ES-I3 (cell line): ENCODE results near the gene NDUFA3.
"Not testable (repeated sequence)": the region's sequence is repeated elsewhere in the genome, so short reads cannot be mapped to it uniquely, and the experiment has no call there.

Experiments
- H3K36me3 ChIP-seq: 2 replicates; pipeline ENCODE4 v1.6.1; 2013; ENCODE audit warnings: mild to moderate bottlenecking, low read length, control low read depth, moderate library complexity; ENCODE audit not compliant: insufficient read depth
- H3K4me1 ChIP-seq: 2 replicates; pipeline ENCODE4 v1.6.1; 2013; ENCODE audit warnings: mild to moderate bottlenecking, control low read depth, low read length; ENCODE audit not compliant: insufficient read depth
- H3K9ac ChIP-seq: 2 replicates; pipeline ENCODE4 v1.6.1; 2013; ENCODE audit warnings: low read depth, mild to moderate bottlenecking, low read length, moderate library complexity
- H3K9me3 ChIP-seq: 2 replicates; pipeline ENCODE4 v1.6.1; 2013; ENCODE audit warnings: mild to moderate bottlenecking, low read length, moderate library complexity; ENCODE audit not compliant: control insufficient read depth, insufficient read depth

NDUFA3 gene

DNA sequence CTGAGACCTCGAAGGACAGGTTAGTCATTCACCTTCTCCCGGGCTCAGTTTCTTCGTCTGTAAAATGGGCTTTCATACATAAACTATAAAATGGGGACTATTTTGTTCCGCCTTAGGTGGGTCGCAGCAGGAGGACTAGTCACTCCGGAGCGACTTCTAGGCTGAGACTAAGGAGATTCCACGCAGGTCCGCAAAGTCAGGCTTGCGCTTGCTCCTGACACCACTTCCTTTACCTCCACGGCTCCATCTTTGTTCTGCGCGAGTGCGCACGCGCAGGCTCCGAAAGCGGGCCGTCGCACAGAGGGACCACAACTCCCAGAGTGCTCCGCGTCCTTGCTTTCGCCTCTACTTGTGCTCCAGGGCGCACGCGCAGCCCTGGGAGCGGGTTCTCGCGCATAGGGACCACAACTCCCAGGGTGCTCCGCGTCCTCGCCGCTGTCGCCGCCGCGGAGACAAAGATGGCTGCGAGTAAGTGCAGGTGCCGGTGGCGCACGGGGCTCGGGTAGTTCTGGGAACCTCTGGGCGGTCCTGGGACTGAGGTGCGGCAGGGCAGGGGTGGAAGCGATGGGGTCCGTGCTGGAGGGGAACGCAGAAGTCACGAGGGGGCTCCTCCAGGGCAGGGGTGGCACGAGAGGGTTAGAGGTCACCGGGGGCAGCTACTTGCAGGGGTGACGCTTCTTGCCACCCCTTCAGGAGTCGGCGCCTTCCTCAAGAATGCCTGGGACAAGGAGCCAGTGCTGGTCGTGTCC is at the start of gene NDUFA3:
NDUFA3 (plus strand) TSS at position 435 of the 749 bp plus-strand sequence; CDS start at position 459, 24 bp downstream.
- peaks cover 4% of the 10 kb centered on the region for H3K4me1 ChIP-seq
- H3K9ac ChIP-seq, result peak within 1 kb of the TSS; percentile 70
- peaks cover 14% of the 10 kb centered on the region; the same call in 1 of the 2 replicates for H3K36me3 ChIP-seq
- no peaks in the 10 kb centered on the region for H3K9me3 ChIP-seq

DNA sequence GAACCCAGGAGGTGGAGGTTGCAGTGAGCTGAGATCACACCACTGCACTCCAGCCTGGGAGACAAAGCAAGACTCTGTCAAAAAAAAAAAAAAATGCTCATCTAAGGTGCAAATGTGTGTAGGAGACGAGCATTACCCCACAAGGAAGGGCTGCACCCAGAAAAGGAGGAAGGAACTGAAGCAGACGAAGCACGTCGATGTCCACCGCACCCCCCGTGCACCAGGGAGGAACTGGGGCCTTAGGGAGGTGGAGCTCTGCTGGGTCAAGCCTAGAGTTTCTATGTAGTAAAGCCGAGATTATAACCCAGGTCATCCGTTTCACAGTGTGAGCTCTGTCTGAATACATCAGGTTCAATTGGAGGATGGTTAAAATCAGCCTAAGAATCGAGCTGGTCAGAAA is 40.0 kb upstream of the NDUFA3 start:
- no peaks in the 10 kb centered on the region for H3K36me3 ChIP-seq
- H3K4me1 ChIP-seq, result no peaks in the 10 kb centered on the region
- H3K9me3 ChIP-seq, result 0 out of 2 replicates have a peak, but pooled peaks cover 2% of the 10 kb centered on the region
- no peak overlapping the region for H3K9ac ChIP-seq

DNA sequence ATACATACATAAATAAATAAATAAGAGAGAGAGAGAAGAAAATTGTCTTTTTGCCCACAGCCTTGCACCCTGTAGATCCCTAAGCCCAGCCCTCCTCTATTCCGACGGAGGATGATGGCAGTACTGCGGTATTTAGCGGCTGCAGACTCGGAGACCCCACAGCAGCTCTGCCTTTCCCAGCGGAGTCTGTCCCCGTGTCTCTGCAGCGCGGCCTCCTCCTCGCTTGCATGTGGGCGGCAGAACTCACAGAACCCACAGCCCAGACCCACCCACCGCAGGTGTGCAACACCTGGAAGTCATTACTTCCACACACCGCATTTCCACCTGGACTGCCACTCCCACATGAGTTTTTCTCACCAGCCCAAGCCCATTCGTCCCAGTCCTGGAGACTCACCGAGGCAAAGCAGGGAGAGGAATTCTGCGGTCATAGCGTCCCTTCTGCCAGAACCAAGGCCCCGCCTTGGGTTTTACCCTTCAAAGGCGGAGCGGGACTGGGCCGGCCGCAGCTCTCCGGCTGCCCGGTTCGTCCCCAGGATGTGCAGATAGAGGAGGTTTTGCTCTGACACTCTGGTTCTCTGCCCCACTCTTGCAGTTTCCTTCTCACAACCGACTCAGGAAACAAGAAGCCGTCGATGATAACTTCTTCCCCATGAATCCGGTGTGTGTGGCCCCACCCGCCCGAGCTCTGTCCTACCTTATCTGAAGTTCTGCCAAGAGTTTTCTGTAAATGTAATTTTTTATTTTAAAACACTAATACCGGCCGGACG is 39.1 kb upstream of the NDUFA3 start, which contains the start of gene VSTM1:
VSTM1 (minus strand) TSS at position 548 of the 767 bp plus-strand sequence; CDS start at position 428, 120 bp downstream.
- no peaks in the 10 kb centered on the region for H3K36me3 ChIP-seq
- H3K4me1 ChIP-seq, result no peaks in the 10 kb centered on the region
- H3K9me3 ChIP-seq, result 0 out of 2 replicates have a peak, but pooled peaks cover 2% of the 10 kb centered on the region
- no peak within 1 kb of the TSS for H3K9ac ChIP-seq

DNA sequence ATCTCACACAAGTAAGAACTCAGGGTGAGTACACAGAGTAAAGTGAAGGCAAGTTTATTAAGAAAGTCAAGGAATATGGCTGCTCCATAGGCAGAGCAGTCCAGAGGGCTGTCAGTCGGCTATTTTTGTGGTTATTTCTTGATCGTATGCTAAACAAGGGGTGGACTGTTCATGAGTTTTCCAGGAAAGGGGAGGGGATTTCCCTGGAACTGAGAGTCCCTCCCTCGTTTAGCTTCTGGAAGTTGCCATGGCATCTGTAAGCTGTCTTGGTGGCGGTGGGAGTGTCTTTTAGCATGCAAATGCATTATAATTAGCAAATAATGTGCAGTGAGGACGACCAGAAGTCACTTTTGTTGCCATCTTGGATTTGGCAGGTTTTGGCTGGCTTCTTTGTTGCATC is 33.2 kb upstream of the NDUFA3 start:
- H3K36me3 ChIP-seq, result no peaks in the 10 kb centered on the region
- H3K4me1 ChIP-seq, result no peaks in the 10 kb centered on the region
- H3K9me3 ChIP-seq, result peaks cover 2% of the 10 kb centered on the region; the same call in 1 of the 2 replicates
- H3K9ac ChIP-seq, result no peak overlapping the region

DNA sequence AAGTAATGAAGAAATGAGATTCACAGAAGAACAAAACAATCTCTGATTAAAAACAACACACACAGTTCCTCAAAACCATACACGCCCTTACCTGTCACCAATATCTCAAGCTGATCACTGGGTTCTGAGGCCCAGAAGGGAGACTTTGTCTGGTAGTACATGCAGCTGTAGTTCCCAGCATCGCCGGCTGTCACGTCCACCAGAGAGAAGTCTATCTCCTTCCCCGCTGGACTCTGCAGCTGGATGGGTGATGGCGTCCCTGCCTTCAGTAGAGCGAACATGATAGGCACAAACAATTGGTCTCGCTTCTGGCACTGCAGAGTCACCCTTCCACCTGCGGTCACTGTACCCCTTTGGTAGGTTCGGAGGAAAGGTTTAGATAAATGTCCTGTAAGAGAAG is 28.8 kb upstream of the NDUFA3 start:
- Histone ChIP-seq H3K9ac (no peak overlapping the region), H3K36me3 (no peaks in the 10 kb centered on the region), H3K9me3 (no peaks in the 10 kb centered on the region), H3K4me1 (no peaks in the 10 kb centered on the region)

DNA sequence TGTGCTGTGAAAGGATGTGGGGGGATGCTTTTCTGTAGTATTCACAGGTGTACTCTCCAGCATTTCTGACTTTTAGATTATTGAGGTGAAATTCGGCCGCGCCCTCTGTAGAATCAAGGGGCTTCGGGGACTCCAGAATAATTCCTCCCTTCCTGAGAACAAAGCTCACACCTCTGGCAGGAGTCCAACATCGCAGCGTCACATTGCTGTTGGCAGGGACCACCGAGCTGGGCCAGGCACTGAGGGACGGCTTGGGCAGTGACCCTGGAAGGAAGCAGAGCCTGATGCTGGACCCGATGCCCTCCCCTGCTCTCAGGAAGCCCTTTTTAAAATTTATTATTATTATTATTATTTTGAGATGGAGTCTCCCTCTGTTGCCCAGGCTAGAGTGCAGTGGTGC is 27.8 kb upstream of the NDUFA3 start:
- Histone ChIP-seq H3K9me3 (no peaks in the 10 kb centered on the region), H3K4me1 (no peaks in the 10 kb centered on the region), H3K36me3 (no peaks in the 10 kb centered on the region), H3K9ac (no peak overlapping the region)

DNA sequence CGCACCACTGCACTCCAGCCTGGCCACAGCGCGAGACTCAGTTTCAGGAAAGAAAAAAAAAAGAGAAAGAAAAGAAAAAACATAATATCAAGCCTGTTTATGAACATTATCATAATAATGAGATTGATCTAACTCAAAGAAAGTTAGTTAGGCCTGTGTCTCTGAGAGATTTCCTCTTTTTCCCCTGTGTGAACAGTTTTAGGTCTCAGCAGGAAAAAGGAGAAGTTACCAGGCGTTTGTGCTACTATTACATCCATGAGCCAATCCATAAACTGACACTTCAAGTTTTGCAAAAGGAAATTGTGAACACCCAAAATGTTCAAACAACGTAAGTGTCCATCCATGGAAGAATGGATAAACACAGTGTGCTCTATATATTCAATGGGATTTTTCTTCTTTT is 25.3 kb upstream of the NDUFA3 start:
- H3K4me1 ChIP-seq, result no peaks in the 10 kb centered on the region
- peaks cover 7% of the 10 kb centered on the region; the same call in 1 of the 2 replicates for H3K9me3 ChIP-seq
- no peak overlapping the region for H3K9ac ChIP-seq
- H3K36me3 ChIP-seq, result no peaks in the 10 kb centered on the region

DNA sequence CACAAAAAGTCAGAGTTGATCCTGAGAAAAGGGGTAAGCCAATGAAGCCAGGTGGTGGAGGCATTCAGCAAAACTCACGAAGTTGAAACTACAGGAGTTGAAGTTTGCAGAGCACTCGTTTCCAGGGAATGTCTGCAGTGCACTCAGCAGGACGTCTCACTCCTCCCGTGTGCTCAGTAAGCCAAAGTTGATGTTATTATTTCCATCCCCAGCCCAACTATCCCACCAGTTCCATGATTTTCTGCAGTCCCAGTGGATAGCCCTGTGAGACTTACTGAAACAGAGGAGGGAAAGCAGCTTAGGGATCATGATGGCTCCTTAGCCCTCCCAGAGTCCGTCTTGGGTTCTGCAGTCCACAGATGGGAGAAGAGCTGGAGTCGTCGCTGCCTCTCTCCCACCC is 21.6 kb upstream of the NDUFA3 start, which contains the start of gene TARM1:
TARM1 (minus strand) TSS at position 334 of the 400 bp plus-strand sequence; CDS start at position 309, 25 bp downstream.
- Histone ChIP-seq H3K4me1 (no peaks in the 10 kb centered on the region), H3K9ac (no peak within 1 kb of the TSS), H3K36me3 (no peaks in the 10 kb centered on the region), H3K9me3 (peaks cover 20% of the 10 kb centered on the region)

DNA sequence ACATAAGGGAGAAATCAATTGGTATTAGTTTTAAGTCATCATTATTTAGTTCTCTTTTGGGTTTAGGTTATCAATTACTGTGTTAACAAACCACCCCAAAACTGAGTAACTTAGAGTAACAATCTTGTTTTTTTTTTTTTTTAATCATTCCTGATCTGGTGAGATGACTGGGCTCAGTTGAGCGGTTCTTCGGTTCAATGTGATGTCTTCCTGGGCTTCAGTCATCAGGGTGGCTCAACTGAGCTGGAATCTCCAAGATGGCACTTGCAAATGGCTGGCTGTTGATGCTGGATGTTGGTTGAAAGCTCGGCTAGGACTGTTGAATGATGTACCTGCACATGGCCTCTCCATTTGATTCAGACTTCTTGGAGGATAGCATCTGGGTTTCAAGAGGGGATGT is 18.2 kb upstream of the NDUFA3 start:
- Histone ChIP-seq H3K4me1 (no peaks in the 10 kb centered on the region), H3K9ac (no peak overlapping the region), H3K36me3 (no peaks in the 10 kb centered on the region), H3K9me3 (peaks cover 24% of the 10 kb centered on the region)

DNA sequence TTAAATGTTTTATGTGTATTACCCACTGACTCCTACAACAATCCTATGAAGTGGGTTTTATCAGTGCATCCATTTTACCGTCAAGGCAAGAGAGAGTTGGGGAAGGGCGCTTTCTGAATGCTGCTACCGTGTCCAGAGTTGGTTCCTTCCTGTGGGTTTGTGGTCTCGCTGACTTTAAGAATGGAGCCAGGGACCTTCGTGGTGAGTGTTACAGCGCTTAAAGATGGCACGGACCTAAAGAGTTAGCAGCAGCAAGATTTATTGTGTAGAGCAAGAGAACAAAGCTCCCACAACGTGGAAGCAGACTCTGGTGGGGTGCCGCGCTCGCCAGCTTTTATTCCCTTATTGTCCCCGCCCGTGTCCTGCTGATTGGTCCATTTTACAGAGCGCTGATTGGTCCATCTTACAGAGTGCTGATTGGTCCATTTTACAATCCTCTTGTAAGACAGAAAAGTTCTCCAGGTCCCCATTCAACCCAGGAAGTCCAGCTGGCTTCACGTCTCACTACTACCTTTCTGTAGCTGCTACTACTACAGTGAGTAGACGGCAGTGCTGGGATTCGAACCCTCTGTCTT is 8.1 kb upstream of the NDUFA3 start:
- peaks cover 4% of the 10 kb centered on the region; the same call in 1 of the 2 replicates for H3K9me3 ChIP-seq
- no peaks in the 10 kb centered on the region for H3K36me3 ChIP-seq
- peak overlapping the region; percentile 87; the same call in 1 of the 2 replicates for H3K9ac ChIP-seq
- H3K4me1 ChIP-seq, result no peaks in the 10 kb centered on the region

DNA sequence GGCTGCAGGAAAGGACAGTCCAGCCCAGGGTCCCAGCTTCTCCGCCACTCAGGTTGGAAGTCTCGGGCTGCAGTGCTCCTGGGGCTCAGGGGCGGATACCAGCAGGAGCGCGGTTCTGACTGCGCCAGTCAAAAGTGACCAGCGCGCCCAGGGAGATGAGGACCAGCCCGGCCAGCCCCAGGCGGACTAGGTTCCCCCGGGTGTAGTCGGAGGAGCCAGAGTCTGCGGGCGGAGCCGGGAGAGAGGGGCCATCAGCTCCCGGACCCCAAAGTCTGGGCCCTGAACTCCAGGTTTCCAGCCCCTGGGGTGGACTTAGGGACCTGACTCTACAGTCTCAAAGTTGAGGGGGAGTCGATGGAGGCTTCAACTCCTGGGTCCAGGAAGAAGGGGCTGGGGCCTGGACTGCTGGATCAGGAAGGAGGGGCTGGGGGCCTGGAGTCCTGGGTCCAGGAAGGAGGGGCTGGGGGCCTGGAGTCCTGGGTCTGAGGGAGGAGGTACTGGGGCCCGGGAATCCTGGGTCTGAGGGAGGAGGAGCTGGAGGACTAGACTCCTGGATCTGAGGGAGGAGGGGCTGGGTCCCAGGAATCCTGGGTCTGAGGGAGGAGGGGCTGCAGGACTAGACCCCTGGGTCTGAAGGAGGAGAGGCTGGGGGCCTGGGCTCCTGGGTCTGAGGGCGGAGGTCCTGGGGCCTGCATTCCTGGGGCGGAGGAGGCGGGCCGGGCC is 7.4 kb upstream of the NDUFA3 start:
- H3K36me3 ChIP-seq, result no peaks in the 10 kb centered on the region
- peak overlapping the region; percentile 87 for H3K9ac ChIP-seq
- peaks cover 3% of the 10 kb centered on the region; the same call in 1 of the 2 replicates for H3K4me1 ChIP-seq
- H3K9me3 ChIP-seq, result peaks cover 4% of the 10 kb centered on the region; the same call in 1 of the 2 replicates

DNA sequence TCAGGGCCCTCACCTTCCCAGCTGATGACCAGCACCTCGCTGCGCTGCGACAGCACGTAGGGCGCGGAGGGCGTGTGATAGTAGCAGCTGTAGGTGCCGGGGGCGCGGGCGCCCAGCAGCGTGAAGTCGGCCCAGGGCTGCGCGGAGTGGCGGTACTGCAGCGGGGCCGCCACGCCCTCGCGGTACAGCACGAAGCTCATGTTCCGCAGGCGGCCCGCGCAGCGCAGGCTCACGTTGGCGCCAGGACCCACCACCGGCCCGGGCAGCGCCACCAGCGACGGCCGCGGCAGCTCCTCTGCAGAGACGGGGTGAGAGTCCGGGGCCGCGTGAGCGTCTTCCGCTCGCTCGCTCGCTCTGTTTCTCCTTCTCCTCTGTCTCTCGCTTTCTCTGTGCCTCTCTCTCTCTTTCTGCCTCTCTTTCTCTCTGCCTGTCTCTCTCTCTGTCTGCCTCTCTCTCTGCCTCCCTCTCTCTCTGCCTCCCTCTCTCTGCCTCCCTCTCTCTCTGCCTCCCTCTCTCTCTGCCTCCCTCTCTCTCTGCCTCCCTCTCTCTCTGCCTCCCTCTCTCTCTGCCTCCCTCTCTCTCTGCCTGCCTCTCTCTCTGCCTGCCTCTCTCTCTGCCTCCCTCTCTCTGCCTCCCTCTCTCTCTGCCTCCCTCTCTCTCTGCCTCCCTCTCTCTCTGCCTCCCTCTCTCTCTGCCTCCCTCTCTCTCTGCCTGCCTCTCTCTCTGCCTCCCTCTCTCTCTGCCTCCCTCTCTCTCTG is 6.6 kb upstream of the NDUFA3 start:
- not testable (repeated sequence) for H3K36me3 ChIP-seq, H3K4me1 ChIP-seq, H3K9me3 ChIP-seq
- peak overlapping the region; percentile 87 for H3K9ac ChIP-seq

DNA sequence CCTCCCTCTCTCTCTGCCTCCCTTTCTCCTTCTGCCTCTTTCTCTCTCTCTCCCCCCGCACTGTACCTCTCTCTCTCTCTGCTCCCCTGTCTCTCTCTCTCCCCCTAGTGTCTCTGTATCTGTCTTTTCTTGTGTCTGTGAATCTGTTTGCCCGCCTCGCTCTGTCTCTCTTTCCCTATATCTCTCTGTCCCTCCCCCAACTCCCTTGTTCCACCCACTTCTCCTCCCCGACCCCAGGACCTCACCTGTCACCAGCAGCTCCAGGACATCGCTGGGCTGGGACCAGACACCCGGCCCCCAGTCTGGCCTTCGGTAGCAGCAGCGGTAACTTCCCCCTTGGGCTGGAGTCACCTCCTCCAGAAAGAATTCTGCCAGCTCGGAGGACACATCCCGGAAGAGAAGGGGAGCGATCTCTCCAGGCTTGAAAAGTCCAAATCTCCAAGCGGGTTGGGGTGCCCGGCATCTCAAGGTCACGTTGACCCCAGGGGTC is 6.0 kb upstream of the NDUFA3 start:
- H3K9ac ChIP-seq, result peak overlapping the region; percentile 87

More for the DNA sequence above, 6.0 kb upstream of the NDUFA3 start:
- peaks cover 4% of the 10 kb centered on the region for H3K4me1 ChIP-seq
- no peaks in the 10 kb centered on the region for H3K36me3 ChIP-seq
- peaks cover 4% of the 10 kb centered on the region; the same call in 1 of the 2 replicates for H3K9me3 ChIP-seq
